GM04503 (cell line): ENCODE data around the gene PLLP.

Source experiments
- DNase-seq: peaks from one replicate; pipeline ENCODE4 v3.0.0-alpha.2; 2012; ENCODE audit warnings: low read depth

Gene PLLP

DNA sequence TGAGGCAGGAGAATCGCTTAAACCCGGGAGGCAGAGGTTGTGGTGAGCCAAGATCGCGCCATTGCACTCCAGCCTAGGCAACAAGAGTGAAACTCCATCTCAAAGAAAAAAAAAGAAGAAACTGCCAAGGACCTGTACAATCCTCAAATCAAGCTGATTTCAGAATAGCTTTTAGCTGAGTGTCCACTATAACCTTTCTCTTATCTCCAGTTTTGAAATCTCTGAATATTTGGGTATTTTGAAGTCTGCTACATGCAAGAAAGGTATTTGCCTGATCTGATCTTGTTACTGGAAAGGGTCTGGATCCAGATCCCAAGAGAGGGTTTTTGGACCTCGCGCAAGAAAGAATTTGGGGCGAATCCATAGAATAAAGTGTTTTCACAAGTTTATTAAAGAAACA lies 58.5 kb downstream of the PLLP start:
- DNase-seq, result no peak

GRCh38 chr16:57224651-57225335 lies 59.7 kb downstream of the PLLP start:
- DNase-seq, result no peak

DNA sequence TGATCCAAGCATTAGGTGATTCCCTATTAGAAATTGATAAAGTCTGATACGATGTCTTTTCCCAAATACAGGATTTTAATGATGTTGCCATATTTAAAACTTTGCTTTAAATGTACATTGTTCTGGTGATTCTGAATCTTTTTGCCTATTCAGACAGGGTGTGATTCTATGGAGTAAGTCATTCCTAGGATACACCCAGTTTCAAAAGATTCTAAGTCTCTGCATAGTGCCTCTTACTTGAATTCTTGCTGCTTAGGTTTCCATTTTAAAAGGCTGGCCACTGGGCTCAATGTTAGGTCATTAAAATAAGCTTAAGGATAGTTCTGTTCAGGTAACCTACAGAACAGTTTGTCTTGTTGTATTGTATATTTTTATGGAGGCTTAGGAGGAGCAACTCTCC lies 61.4 kb downstream of the PLLP start:
- no peak for DNase-seq

GRCh38 chr16:57216968-57217367 lies 67.5 kb downstream of the PLLP start:
- no peak for DNase-seq

DNA sequence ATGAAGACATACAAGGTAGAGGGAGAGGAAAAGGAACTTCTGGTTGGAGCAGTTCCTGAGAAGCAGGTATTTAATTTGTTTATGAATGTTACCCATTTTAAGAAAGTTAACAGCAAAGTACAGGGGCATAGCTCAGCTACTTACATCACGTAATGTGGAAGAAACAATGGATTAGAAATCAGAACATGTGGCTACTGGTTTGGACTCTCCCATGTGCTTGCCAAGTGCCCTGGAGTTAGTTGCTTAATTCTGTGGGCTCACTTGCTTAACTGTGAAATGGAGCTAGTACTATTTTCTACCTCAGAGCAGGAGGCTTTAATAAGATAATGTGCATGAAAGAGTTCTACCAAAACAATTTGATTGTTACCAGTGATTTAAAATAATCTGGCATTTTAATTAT lies 71.0 kb downstream of the PLLP start:
- no peak for DNase-seq

- no peak for DNase-seq
Measured at GRCh38 chr16:57209780-57210179, 74.7 kb downstream of the PLLP start.

DNA sequence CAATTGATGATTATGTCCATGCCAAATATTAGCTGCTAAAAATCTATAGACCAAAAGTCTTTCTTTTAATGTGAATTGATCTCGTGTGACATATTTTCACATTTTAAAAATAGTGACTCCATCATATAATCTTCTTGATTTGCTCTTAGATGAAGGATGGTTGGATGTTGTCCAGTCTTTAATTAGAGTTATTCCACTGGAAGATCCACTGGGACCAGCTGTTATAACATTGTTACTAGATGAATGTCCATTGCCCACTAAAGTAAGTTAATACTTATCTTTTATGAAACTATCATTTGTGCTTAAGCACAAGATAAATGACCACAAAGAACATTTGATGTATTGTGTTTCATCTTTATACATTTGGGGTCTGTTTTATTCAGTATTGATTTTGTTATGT lies 75.5 kb downstream of the PLLP start:
- no peak for DNase-seq
